ENCODE data around the gene ITGA1. TPM values are rescaled to one million over a fixed set of nuclear protein-coding genes. Genes with fewer than 3 reads are reported as not detected.
"Not testable (repeated sequence)": the region's sequence is repeated elsewhere in the genome, so short reads cannot be mapped to it uniquely, and the experiment has no call there.

ITGA1 gene
- total RNA-seq, 1 donor from 2014 or later, result 42.7 TPM

GRCh38 chr5:52844885-52845284 lies 57.2 kb downstream of the ITGA1 start:
- Histone ChIP-seq H3K27ac (peak overlapping the region; percentile 19 to 39), H3K4me3 (peak overlapping the region in 1 of 2 donors; percentile 6), H3K4me1 (peaks cover 0 to 28% of the 10 kb centered on the region in 2 donors), H3K36me3 (no peaks in the 10 kb centered on the region), H3K27me3 (no peaks in the 10 kb centered on the region), H3K9me3 (no peaks in the 10 kb centered on the region)
- TF ChIP-seq, protein P1, sequence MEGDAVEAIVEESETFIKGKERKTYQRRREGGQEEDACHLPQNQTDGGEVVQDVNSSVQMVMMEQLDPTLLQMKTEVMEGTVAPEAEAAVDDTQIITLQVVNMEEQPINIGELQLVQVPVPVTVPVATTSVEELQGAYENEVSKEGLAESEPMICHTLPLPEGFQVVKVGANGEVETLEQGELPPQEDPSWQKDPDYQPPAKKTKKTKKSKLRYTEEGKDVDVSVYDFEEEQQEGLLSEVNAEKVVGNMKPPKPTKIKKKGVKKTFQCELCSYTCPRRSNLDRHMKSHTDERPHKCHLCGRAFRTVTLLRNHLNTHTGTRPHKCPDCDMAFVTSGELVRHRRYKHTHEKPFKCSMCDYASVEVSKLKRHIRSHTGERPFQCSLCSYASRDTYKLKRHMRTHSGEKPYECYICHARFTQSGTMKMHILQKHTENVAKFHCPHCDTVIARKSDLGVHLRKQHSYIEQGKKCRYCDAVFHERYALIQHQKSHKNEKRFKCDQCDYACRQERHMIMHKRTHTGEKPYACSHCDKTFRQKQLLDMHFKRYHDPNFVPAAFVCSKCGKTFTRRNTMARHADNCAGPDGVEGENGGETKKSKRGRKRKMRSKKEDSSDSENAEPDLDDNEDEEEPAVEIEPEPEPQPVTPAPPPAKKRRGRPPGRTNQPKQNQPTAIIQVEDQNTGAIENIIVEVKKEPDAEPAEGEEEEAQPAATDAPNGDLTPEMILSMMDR (IDR thresholded peaks at IDR 0.05), result no peak
- intact Hi-C loops (cut with DNase I), result no loop called here
- no peak for DNase-seq (ENCODE audit: low spot score in 2 of 2)

DNA sequence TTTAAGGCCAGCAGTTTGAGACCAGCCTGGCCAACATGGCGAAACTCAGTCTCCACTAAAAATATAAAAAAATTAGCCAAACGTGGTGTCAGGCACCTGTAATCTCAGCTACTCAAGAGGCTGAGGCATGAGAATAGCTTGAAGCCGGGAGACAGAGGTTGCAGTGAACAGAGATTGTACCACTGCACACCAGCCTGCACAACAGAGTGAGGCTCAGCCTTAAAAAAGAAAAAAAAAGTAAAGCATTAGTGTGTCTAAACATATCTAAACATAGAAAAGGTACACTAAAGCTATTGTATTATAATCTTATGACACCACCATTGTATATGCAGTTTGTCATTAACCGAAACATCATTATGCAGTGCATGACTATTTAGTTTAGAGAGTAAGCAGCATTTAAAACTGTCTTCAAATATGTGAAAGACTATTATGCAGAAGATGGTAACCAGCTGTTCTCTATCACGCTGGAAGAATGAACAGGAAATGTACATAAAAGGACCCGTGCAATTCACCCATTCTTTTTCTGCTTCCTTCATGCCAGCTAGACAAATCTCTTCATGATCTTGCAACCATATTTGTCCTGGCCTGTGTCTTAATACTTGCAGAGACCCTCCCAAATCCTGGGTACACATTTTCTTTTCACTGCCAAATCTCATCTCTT lies 58.6 kb downstream of the ITGA1 start:
- TF ChIP-seq, protein P1 (IDR thresholded peaks at IDR 0.05), result no peak
- H3K4me3 ChIP-seq, result no peak overlapping the region
- no peaks in the 10 kb centered on the region for H3K9me3 ChIP-seq
- intact Hi-C loops (cut with DNase I), result no loop called here
- H3K36me3 ChIP-seq, result peaks cover 0 to 6% of the 10 kb centered on the region in 2 donors
- no peak for DNase-seq (ENCODE audit: low spot score in 2 of 2)
- no peak overlapping the region for H3K27ac ChIP-seq
- no peaks in the 10 kb centered on the region for H3K27me3 ChIP-seq
- peaks cover 0 to 28% of the 10 kb centered on the region in 2 donors for H3K4me1 ChIP-seq

DNA sequence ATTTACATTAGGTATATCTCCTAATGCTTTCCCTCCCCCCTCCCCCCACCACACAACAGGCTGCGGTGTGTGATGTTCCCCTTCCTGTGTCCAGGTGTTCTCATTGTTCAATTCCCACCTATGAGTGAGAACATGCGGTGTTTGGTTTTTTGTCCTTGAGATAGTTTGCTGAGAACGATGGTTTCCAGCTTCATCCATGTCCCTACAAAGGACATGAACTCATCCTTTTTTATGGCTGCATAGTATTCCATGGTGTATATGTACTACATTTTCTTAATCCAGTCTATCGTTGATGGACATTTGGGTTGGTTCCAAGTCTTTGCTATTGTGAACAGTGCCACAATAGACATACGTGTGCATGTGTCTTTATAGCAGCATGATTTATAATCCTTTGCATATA lies 61.0 kb downstream of the ITGA1 start:
- H3K27ac ChIP-seq; H3K27me3 ChIP-seq; H3K36me3 ChIP-seq; H3K4me3 ChIP-seq; H3K9me3 ChIP-seq; intact Hi-C loops (cut with DNase I); DNase-seq (ENCODE audit: low spot score in 2 of 2): not testable (repeated sequence)
- peaks cover 0 to 28% of the 10 kb centered on the region in 2 donors for H3K4me1 ChIP-seq

GRCh38 chr5:52849544-52849943 lies 61.8 kb downstream of the ITGA1 start:
- intact Hi-C loops (cut with DNase I), result no loop called here
- Histone ChIP-seq H3K4me3 (no peak overlapping the region), H3K27ac (no peak overlapping the region), H3K36me3 (peaks cover 0 to 6% of the 10 kb centered on the region in 2 donors), H3K27me3 (no peaks in the 10 kb centered on the region), H3K4me1 (peaks cover 0 to 27% of the 10 kb centered on the region in 2 donors), H3K9me3 (no peaks in the 10 kb centered on the region)
- TF ChIP-seq, protein P1 (IDR thresholded peaks at IDR 0.05), result no peak
- DNase-seq (ENCODE audit: low spot score in 2 of 2), result no peak

GRCh38 chr5:52853650-52854049 lies 65.9 kb downstream of the ITGA1 start:
- Histone ChIP-seq H3K9me3 (no peaks in the 10 kb centered on the region), H3K27me3 (no peaks in the 10 kb centered on the region), H3K4me1 (peaks cover 0 to 11% of the 10 kb centered on the region in 2 donors), H3K27ac (peak overlapping the region; percentile 26 to 42), H3K4me3 (no peak overlapping the region), H3K36me3 (peaks cover 0 to 6% of the 10 kb centered on the region in 2 donors)
- intact Hi-C loops (cut with DNase I), result no loop called here
- TF ChIP-seq, protein P1 (IDR thresholded peaks at IDR 0.05), result no peak
- DNase-seq (ENCODE audit: low spot score in 2 of 2), result no peak

- Histone ChIP-seq H3K4me3 (no peak overlapping the region), H3K27me3 (no peaks in the 10 kb centered on the region), H3K4me1 (peaks cover 0 to 11% of the 10 kb centered on the region in 2 donors), H3K9me3 (no peaks in the 10 kb centered on the region), H3K36me3 (peaks cover 0 to 6% of the 10 kb centered on the region in 2 donors), H3K27ac (peak overlapping the region; percentile 26 to 42)
- DNase-seq (ENCODE audit: low spot score in 2 of 2), result no peak
- intact Hi-C loops (cut with DNase I), result no loop called here
- TF ChIP-seq, protein P1 (IDR thresholded peaks at IDR 0.05), result no peak
Observed at GRCh38 chr5:52854301-52854700, 66.6 kb downstream of the ITGA1 start.

Data from ascending aorta (tissue), 2 donors.